DND-41 (cell line): ENCODE data around the gene MYH15.

ENCODE experiments used
- EZH2 ChIP-seq: IDR thresholded peaks from 3 replicates; pipeline ENCODE4 v1.6.1; 2012; ENCODE audit warnings: borderline replicate concordance, low read depth, mild to moderate bottlenecking, moderate library complexity, low read length, inconsistent platforms; ENCODE audit not compliant: severe bottlenecking
- TF ChIP-seq, protein P1 (sequence below): IDR thresholded peaks from 2 replicates; pipeline ENCODE4 v1.5.1; 2012; ENCODE audit warnings: borderline replicate concordance, low read length, moderate library complexity, mild to moderate bottlenecking; ENCODE audit not compliant: poor library complexity, severe bottlenecking; ENCODE audit errors: extremely low read depth

GRCh38 chr3:108509263-108509662 is 1.1 kb downstream of the MYH15 start:
- TF ChIP-seq, protein P1, sequence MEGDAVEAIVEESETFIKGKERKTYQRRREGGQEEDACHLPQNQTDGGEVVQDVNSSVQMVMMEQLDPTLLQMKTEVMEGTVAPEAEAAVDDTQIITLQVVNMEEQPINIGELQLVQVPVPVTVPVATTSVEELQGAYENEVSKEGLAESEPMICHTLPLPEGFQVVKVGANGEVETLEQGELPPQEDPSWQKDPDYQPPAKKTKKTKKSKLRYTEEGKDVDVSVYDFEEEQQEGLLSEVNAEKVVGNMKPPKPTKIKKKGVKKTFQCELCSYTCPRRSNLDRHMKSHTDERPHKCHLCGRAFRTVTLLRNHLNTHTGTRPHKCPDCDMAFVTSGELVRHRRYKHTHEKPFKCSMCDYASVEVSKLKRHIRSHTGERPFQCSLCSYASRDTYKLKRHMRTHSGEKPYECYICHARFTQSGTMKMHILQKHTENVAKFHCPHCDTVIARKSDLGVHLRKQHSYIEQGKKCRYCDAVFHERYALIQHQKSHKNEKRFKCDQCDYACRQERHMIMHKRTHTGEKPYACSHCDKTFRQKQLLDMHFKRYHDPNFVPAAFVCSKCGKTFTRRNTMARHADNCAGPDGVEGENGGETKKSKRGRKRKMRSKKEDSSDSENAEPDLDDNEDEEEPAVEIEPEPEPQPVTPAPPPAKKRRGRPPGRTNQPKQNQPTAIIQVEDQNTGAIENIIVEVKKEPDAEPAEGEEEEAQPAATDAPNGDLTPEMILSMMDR = no peak
- no peak for TF ChIP-seq EZH2
